IMR-90 (cell line): ENCODE measurements around the gene SSPN. TPM values are rescaled to one million over a fixed set of nuclear protein-coding genes. Genes with fewer than 3 reads are reported as not detected.

Source experiments
- ATAC-seq: fragments of 200-7000 bp; cut with Tn5 transposase; 2 replicates; pipeline ENCODE4 v1.9.1; 2020; ENCODE audit warnings: low read depth, mild to moderate bottlenecking, moderate library complexity
- BruUV-seq: library from RNA; stranded (reverse); fragments of 400-500 nt; replicated peaks from 2 replicates; lab custom pipeline; 2021; lab: Mats Ljungman, UMichigan
- CTCF ChIA-PET: fragments of 300-600 bp; formaldehyde crosslinking; extraction: SDS; loops from one replicate; lab custom pipeline; 2021; ENCODE audit warnings: antibody characterized with exemption; lab: Yijun Ruan, JAX
- POLR2A ChIA-PET: fragments of 300-600 bp; sonication (Branson Sonifier 250); formaldehyde crosslinking; loops from one replicate; lab custom pipeline; 2022; ENCODE audit warnings: antibody characterized with exemption; ENCODE audit not compliant: unreplicated experiment; lab: Charles Lee
- DNase-seq: peaks from one replicate; pipeline ENCODE4 v3.0.0; 2013
- H2AFZ ChIP-seq: replicated peaks from 2 replicates; pipeline ENCODE3; 2013; ENCODE audit warnings: low read length, mild to moderate bottlenecking; ENCODE audit not compliant: poor library complexity
- H2AK5ac ChIP-seq: 2 replicates; pipeline ENCODE4 v1.6.1; 2013; ENCODE audit warnings: low read depth, low read length, inconsistent platforms
- H2AK9ac ChIP-seq: replicated peaks from 2 replicates; pipeline ENCODE3; 2013; ENCODE audit warnings: mild to moderate bottlenecking, low read depth, low read length, moderate library complexity; ENCODE audit not compliant: poor library complexity
- H2BK120ac ChIP-seq: 2 replicates; pipeline ENCODE4 v1.6.1; 2013; ENCODE audit warnings: low read depth, low read length, inconsistent platforms
- H2BK15ac ChIP-seq: 3 replicates; pipeline ENCODE4 v1.6.1; 2013; ENCODE audit warnings: low read depth, low read length, inconsistent platforms
- H2BK20ac ChIP-seq: 2 replicates; pipeline ENCODE4 v1.6.1; 2013; ENCODE audit warnings: low read depth, mild to moderate bottlenecking, inconsistent platforms, low read length, moderate library complexity
- H2BK5ac ChIP-seq: 2 replicates; pipeline ENCODE4 v1.6.1; 2013; ENCODE audit warnings: mild to moderate bottlenecking, low read depth, low read length, inconsistent platforms; ENCODE audit not compliant: poor library complexity, severe bottlenecking
- H3K14ac ChIP-seq: replicated peaks from 2 replicates; pipeline ENCODE4 v1.6.1; 2013; ENCODE audit warnings: low read depth, low read length, inconsistent platforms
- H3K18ac ChIP-seq: 2 replicates; pipeline ENCODE4 v1.6.1; 2013; ENCODE audit warnings: low read depth, low read length, control low read depth
- H3K23ac ChIP-seq: 2 replicates; pipeline ENCODE4 v1.6.1; 2013; ENCODE audit warnings: low read depth, low read length, inconsistent platforms
- H3K27ac ChIP-seq: 2 replicates; pipeline ENCODE4 v1.5.1; 2013; ENCODE audit warnings: mild to moderate bottlenecking, control low read depth, low read length; ENCODE audit not compliant: insufficient read depth
- H3K27me3 ChIP-seq: 2 replicates; pipeline ENCODE4 v1.6.1; 2013; ENCODE audit warnings: low read length; ENCODE audit not compliant: control insufficient read depth, insufficient read depth
- H3K36me3 ChIP-seq: 2 replicates; pipeline ENCODE4 v1.6.1; 2013; ENCODE audit warnings: low read length, mixed read lengths; ENCODE audit not compliant: control insufficient read depth, insufficient read depth
- H3K4ac ChIP-seq: 2 replicates; pipeline ENCODE4 v1.6.1; 2013; ENCODE audit warnings: low read depth, low read length, inconsistent platforms
- H3K4me1 ChIP-seq: 2 replicates; pipeline ENCODE4 v1.6.1; 2013; ENCODE audit warnings: low read length, mixed read lengths; ENCODE audit not compliant: control insufficient read depth, insufficient read depth
- H3K4me2 ChIP-seq: 2 replicates; pipeline ENCODE4 v1.6.1; 2013; ENCODE audit warnings: low read depth, mild to moderate bottlenecking, control low read depth, low read length, moderate library complexity
- H3K4me3 ChIP-seq: 2 replicates; pipeline ENCODE4 v1.5.1; 2013; ENCODE audit warnings: low read depth, mild to moderate bottlenecking, control low read depth, low read length, moderate library complexity; ENCODE audit not compliant: insufficient read depth
- H3K56ac ChIP-seq: 2 replicates; pipeline ENCODE4 v1.6.1; 2013; ENCODE audit warnings: low read length, inconsistent platforms; ENCODE audit not compliant: insufficient read depth; ENCODE audit errors: extremely low read depth
- H3K79me1 ChIP-seq, 2 experiments: 2 replicates each; pipeline ENCODE4 v1.6.1; 2013; ENCODE audit warnings: low read length in 2 of 2, inconsistent platforms in 1 of 2, low read depth in 1 of 2
- H3K9ac ChIP-seq: 2 replicates; pipeline ENCODE4 v1.6.1; 2013; ENCODE audit warnings: low read depth, low read length, control low read depth
- H3K9me1 ChIP-seq: 2 replicates; pipeline ENCODE4 v1.6.1; 2013; ENCODE audit warnings: low read length, inconsistent platforms; ENCODE audit not compliant: insufficient read depth
- H3K9me3 ChIP-seq: 2 replicates; pipeline ENCODE4 v1.6.1; 2013; ENCODE audit warnings: low read length; ENCODE audit not compliant: control insufficient read depth, insufficient read depth
- H4K20me1 ChIP-seq: 2 replicates; pipeline ENCODE4 v1.6.1; 2013; ENCODE audit warnings: low read length, inconsistent platforms; ENCODE audit not compliant: insufficient read depth
- H4K5ac ChIP-seq: 2 replicates; pipeline ENCODE4 v1.6.1; 2013; ENCODE audit warnings: mild to moderate bottlenecking, low read depth, low read length, control low read depth
- H4K8ac ChIP-seq, 2 experiments: 2 replicates each; pipeline ENCODE4 v1.6.1; 2013; ENCODE audit warnings: low read depth in 2 of 2, low read length in 2 of 2, control low read depth in 1 of 2, inconsistent platforms in 1 of 2
- H4K91ac ChIP-seq: 2 replicates; pipeline ENCODE4 v1.6.1; 2013; ENCODE audit warnings: low read depth, low read length, inconsistent platforms; ENCODE audit not compliant: insufficient read depth
- BHLHE40 ChIP-seq: fragments of 150-350 bp; IDR thresholded peaks from 2 replicates; pipeline ENCODE4 v1.6.1; 2016; ENCODE audit warnings: mild to moderate bottlenecking, low read depth, low read length
- CEBPB ChIP-seq: IDR thresholded peaks from 2 replicates; pipeline ENCODE4 v1.6.1; 2012; ENCODE audit warnings: low read depth, low read length, improper control_type of control experiment
- CHD1 ChIP-seq: IDR thresholded peaks from 2 replicates; pipeline ENCODE4 v1.6.1; 2012; ENCODE audit warnings: low read depth, low read length, improper control_type of control experiment
- FOS ChIP-seq: fragments of 150-350 bp; IDR thresholded peaks from 2 replicates; pipeline ENCODE4 v1.6.1; 2016; ENCODE audit warnings: low read depth, low read length
- MAFK ChIP-seq: IDR thresholded peaks from 2 replicates; pipeline ENCODE4 v1.6.1; 2012; ENCODE audit warnings: low read depth, low read length, improper control_type of control experiment
- MAZ ChIP-seq: IDR thresholded peaks from 2 replicates; pipeline ENCODE4 v1.6.1; 2012; ENCODE audit warnings: low read depth, mild to moderate bottlenecking, low read length, improper control_type of control experiment, moderate library complexity, borderline replicate concordance
- MXI1 ChIP-seq: IDR thresholded peaks from 2 replicates; pipeline ENCODE4 v1.6.1; 2012; ENCODE audit warnings: low read depth, mild to moderate bottlenecking, low read length, moderate library complexity, borderline replicate concordance
- NFE2L2 ChIP-seq: fragments of 150-350 bp; IDR thresholded peaks from 2 replicates; pipeline ENCODE4 v1.6.1; 2016; ENCODE audit warnings: low read depth, mild to moderate bottlenecking, low read length
- POLR2A ChIP-seq: IDR thresholded peaks from 2 replicates; pipeline ENCODE4 v1.6.1; 2012; ENCODE audit warnings: mild to moderate bottlenecking, low read depth, low read length
- RAD21 ChIP-seq: IDR thresholded peaks from 2 replicates; pipeline ENCODE4 v1.6.1; 2012; ENCODE audit warnings: low read length, improper control_type of control experiment
- RCOR1 ChIP-seq: IDR thresholded peaks from 2 replicates; pipeline ENCODE4 v1.6.1; 2012; ENCODE audit warnings: mild to moderate bottlenecking, low read length, improper control_type of control experiment; ENCODE audit not compliant: insufficient replicate concordance
- RFX5 ChIP-seq: IDR thresholded peaks from 2 replicates; pipeline ENCODE4 v1.8.0; 2012; ENCODE audit warnings: low read depth, mild to moderate bottlenecking, low read length, moderate library complexity
- SMC3 ChIP-seq: fragments of 150-350 bp; IDR thresholded peaks from 2 replicates; pipeline ENCODE4 v1.6.1; 2016; ENCODE audit warnings: low read depth, mild to moderate bottlenecking, antibody characterized with exemption, low read length, moderate library complexity
- WGBS, 2 experiments: methylation state at CpG; one replicate each; pipeline versions ENCODE4 v1.1.5 to v1.1.7; 2013; ENCODE audit warnings: missing lambda C conversion rate in 2 of 2; ENCODE audit not compliant: insufficient read length in 1 of 2; ENCODE audit errors: extremely low coverage in 2 of 2; 5-methylcytosine and 5-hydroxymethylcytosine counted together
- dilution Hi-C: fragments of 300-500 bp; cut with HindIII; formaldehyde crosslinking; loops from one replicate; pipeline ENCODE4 v1.14.3; 2018; ENCODE audit warnings: low sequenced_read_pairs; ENCODE audit not compliant: unreplicated experiment
- in situ Hi-C: fragments of 300-500 bp; cut with MboI; formaldehyde crosslinking; loops from 3 replicates; pipeline ENCODE4 v1.14.3; 2019; ENCODE audit warnings: low sequenced_read_pairs, inconsistent platforms, mixed read lengths
- intact Hi-C: fragments of 100-400 bp; cut with micrococcal nuclease; formaldehyde crosslinking; loops from 2 replicates; pipeline ENCODE4 v1.10.0; 2022
- polyA plus RNA-seq, 3 experiments: library from polyadenylated mRNA; depleted of rRNA; stranded (reverse); fragments of >200 nt; gene quantifications; 2 replicates each; pipeline ENCODE4 v1.2.3, GENCODE V29; 2012; ENCODE audit warnings: low replicate concordance in 1 of 3
- total RNA-seq: library from RNA; depleted of rRNA; stranded (reverse); fragments of >200 nt; gene quantifications from 2 replicates; pipeline ENCODE4 v1.2.3, GENCODE V29; 2012
- TF ChIP-seq, protein P1 (sequence below): fragments of 150-350 bp; IDR thresholded peaks from 2 replicates; pipeline ENCODE4 v1.6.1; 2017; ENCODE audit warnings: mild to moderate bottlenecking, antibody characterized with exemption, low read length, low read depth
- TF ChIP-seq, protein P2 (sequence below): conservative IDR thresholded peaks from 2 replicates; pipeline ENCODE4 v1.5.1; 2012; ENCODE audit warnings: mild to moderate bottlenecking, low read depth, low read length, improper control_type of control experiment
- TF ChIP-seq, protein P3 (sequence below): fragments of 150-350 bp; IDR thresholded peaks from 2 replicates; pipeline ENCODE4 v1.6.1; 2016; ENCODE audit warnings: low read depth, mild to moderate bottlenecking, low read length, moderate library complexity, borderline replicate concordance

The SSPN gene
- total and polyA plus RNA-seq, 2 of the 4 experiments (the other 2 are of a cell fraction) = 3.5 to 5.6 TPM

DNA sequence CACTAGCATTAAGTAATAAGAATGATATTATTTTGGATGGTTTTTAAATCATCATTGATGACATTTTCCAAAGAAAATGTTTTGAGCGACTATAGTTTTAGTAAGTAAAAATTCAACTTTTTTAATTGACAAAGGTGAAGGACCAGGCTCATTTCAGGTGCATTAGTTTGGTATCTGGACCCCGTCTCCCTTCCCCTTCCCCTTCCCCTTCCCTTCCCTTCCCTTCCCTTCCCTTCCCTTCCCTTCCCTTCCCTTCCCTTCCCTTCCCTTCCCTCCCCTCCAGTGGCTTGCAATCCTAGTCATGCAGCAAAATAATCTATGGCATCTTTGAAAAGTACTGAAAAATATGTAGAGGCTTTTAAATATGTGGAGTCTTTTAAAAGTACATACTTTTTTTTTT is 13.0 kb upstream of the SSPN start:
- Histone ChIP-seq H2BK15ac (no peak overlapping the region), H2AK5ac (no peak overlapping the region), H4K5ac (no peak overlapping the region), H3K18ac (no peak overlapping the region), H2BK5ac (no peak overlapping the region), H3K9ac (no peak overlapping the region), H2BK20ac (no peak overlapping the region), H3K79me1 (no peaks in the 10 kb centered on the region), H3K23ac (no peak overlapping the region), H3K9me1 (peaks cover 8% of the 10 kb centered on the region; the same call in 1 of the 2 replicates), H4K20me1 (no peaks in the 10 kb centered on the region; the same call in 1 of the 2 replicates), H3K4me2 (no peak overlapping the region), H2AFZ (no peak overlapping the region), H3K27me3 (peaks cover 29% of the 10 kb centered on the region), H3K36me3 (no peaks in the 10 kb centered on the region), H3K9me3 (no peaks in the 10 kb centered on the region), H3K27ac (no peak overlapping the region), H3K14ac (no peak overlapping the region), H3K4me3 (no peak overlapping the region), H3K56ac (no peak overlapping the region), H4K8ac (no peak overlapping the region), H2AK9ac (no peak overlapping the region), H2BK120ac (no peak overlapping the region), H3K4ac (no peak overlapping the region), H3K4me1 (no peaks in the 10 kb centered on the region), H4K91ac (no peak overlapping the region)
- in situ Hi-C loops (no loop called here), intact Hi-C loops (no loop called here), dilution Hi-C loops (no loop called here)
- POLR2A ChIA-PET = no interaction called here
- CTCF ChIA-PET = no interaction called here
- DNase-seq (no peak), ATAC-seq (no peak)
- no TSS peak for BruUV-seq
- no CpG with 5 or more reads among the region's 2 CpGs for WGBS, 2 experiments
- TF ChIP-seq BHLHE40 (no peak), MAFK (no peak), MAZ (no peak), RFX5 (no peak), MXI1 (no peak), RCOR1 (no peak), FOS (no peak), POLR2A (no peak), SMC3 (no peak), CHD1 (no peak), NFE2L2 (no peak), CEBPB (no peak), RAD21 (no peak)
- TF ChIP-seq, protein P1, sequence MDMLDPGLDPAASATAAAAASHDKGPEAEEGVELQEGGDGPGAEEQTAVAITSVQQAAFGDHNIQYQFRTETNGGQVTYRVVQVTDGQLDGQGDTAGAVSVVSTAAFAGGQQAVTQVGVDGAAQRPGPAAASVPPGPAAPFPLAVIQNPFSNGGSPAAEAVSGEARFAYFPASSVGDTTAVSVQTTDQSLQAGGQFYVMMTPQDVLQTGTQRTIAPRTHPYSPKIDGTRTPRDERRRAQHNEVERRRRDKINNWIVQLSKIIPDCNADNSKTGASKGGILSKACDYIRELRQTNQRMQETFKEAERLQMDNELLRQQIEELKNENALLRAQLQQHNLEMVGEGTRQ = no peak
- TF ChIP-seq, protein P2, sequence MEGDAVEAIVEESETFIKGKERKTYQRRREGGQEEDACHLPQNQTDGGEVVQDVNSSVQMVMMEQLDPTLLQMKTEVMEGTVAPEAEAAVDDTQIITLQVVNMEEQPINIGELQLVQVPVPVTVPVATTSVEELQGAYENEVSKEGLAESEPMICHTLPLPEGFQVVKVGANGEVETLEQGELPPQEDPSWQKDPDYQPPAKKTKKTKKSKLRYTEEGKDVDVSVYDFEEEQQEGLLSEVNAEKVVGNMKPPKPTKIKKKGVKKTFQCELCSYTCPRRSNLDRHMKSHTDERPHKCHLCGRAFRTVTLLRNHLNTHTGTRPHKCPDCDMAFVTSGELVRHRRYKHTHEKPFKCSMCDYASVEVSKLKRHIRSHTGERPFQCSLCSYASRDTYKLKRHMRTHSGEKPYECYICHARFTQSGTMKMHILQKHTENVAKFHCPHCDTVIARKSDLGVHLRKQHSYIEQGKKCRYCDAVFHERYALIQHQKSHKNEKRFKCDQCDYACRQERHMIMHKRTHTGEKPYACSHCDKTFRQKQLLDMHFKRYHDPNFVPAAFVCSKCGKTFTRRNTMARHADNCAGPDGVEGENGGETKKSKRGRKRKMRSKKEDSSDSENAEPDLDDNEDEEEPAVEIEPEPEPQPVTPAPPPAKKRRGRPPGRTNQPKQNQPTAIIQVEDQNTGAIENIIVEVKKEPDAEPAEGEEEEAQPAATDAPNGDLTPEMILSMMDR = no peak
- TF ChIP-seq, protein P3, sequence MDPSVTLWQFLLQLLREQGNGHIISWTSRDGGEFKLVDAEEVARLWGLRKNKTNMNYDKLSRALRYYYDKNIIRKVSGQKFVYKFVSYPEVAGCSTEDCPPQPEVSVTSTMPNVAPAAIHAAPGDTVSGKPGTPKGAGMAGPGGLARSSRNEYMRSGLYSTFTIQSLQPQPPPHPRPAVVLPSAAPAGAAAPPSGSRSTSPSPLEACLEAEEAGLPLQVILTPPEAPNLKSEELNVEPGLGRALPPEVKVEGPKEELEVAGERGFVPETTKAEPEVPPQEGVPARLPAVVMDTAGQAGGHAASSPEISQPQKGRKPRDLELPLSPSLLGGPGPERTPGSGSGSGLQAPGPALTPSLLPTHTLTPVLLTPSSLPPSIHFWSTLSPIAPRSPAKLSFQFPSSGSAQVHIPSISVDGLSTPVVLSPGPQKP = no peak
